Hippocampal formation (tissue), 2 donors: ENCODE data around the gene SDS.

Source experiments
- DNase-seq, 2 donors: peaks; one replicate each; lab custom pipeline; 2025; lab: John Stamatoyannopoulos, UW

Gene SDS

GRCh38 chr12:113348849-113349536 is 54.7 kb downstream of the SDS start:
- no peak for DNase-seq

- no peak for DNase-seq
Measured at GRCh38 chr12:113347892-113348291, 55.8 kb downstream of the SDS start.

- no peak for DNase-seq
Measured at GRCh38 chr12:113347107-113347506, 56.6 kb downstream of the SDS start.

GRCh38 chr12:113346353-113346752 is 57.3 kb downstream of the SDS start:
- DNase-seq, result no peak

GRCh38 chr12:113345318-113345717 is 58.4 kb downstream of the SDS start:
- DNase-seq, result no peak
